Measurements from ENCODE around the gene MRPS15. TPM values are rescaled to one million over a fixed set of nuclear protein-coding genes. Genes with fewer than 3 reads are reported as not detected.
A peak's percentile ranks its signal among the peaks of the same experiment; 100 is the strongest.

Gene MRPS15
- total RNA-seq, 1 donor from 2014 or later = 108 TPM

DNA sequence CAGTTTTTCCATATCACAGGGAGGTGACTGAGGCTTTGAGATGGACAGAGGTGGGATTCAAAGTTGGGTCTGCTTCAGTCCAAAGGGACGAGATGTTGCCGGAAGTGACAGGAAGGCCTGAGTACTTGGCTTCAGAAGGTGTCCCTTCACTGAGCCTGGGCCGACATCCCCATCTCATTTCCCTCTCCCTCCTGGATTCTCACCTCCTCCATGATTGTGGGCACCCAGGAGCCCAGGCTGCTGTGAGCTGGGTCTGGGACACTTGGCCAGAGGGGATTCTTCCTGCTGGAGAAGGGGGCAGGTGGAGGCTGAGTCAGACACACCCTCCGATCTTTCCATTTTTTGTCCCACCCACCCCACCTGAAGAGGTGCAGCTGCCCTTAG is 2.8 kb upstream of the MRPS15 start:
- Histone ChIP-seq H3K4me1 (peaks cover 29% of the 10 kb centered on the region), H3K27ac (replicated peaks) (no peak overlapping the region), H3K4me3 (no peak overlapping the region), H3K27me3 (ENCODE audit: low read depth) (no peaks in the 10 kb centered on the region), H3K36me3 (peaks cover 5% of the 10 kb centered on the region), H3K9me3 (replicated peaks) (no peaks in the 10 kb centered on the region)
- intact Hi-C loops (cut with micrococcal nuclease) = no loop called here
- DNase-seq = no peak
- TF ChIP-seq, protein P1, sequence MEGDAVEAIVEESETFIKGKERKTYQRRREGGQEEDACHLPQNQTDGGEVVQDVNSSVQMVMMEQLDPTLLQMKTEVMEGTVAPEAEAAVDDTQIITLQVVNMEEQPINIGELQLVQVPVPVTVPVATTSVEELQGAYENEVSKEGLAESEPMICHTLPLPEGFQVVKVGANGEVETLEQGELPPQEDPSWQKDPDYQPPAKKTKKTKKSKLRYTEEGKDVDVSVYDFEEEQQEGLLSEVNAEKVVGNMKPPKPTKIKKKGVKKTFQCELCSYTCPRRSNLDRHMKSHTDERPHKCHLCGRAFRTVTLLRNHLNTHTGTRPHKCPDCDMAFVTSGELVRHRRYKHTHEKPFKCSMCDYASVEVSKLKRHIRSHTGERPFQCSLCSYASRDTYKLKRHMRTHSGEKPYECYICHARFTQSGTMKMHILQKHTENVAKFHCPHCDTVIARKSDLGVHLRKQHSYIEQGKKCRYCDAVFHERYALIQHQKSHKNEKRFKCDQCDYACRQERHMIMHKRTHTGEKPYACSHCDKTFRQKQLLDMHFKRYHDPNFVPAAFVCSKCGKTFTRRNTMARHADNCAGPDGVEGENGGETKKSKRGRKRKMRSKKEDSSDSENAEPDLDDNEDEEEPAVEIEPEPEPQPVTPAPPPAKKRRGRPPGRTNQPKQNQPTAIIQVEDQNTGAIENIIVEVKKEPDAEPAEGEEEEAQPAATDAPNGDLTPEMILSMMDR (IDR thresholded peaks at IDR 0.05; ENCODE audit: borderline replicate concordance) = no peak

- no peaks in the 10 kb centered on the region for H3K9me3 ChIP-seq (replicated peaks)
- no peaks in the 10 kb centered on the region for H3K27me3 ChIP-seq (ENCODE audit: low read depth)
- intact Hi-C loops (cut with micrococcal nuclease) = no loop called here
- peaks cover 8% of the 10 kb centered on the region for H3K36me3 ChIP-seq
- DNase-seq = no peak
- H3K4me1 ChIP-seq = peaks cover 31% of the 10 kb centered on the region
- no peak overlapping the region for H3K4me3 ChIP-seq
- TF ChIP-seq, protein P1 (IDR thresholded peaks at IDR 0.05; ENCODE audit: borderline replicate concordance) = no peak
- no peak overlapping the region for H3K27ac ChIP-seq (replicated peaks)
Measured at GRCh38 chr1:36466370-36467026, 2.3 kb upstream of the MRPS15 start.

GRCh38 chr1:36465731-36466369 is 1.7 kb upstream of the MRPS15 start:
- DNase-seq = no peak
- H3K9me3 ChIP-seq (replicated peaks) = no peaks in the 10 kb centered on the region
- peaks cover 15% of the 10 kb centered on the region for H3K36me3 ChIP-seq
- intact Hi-C loops (cut with micrococcal nuclease) = no loop called here
- H3K4me3 ChIP-seq = no peak overlapping the region
- H3K27ac ChIP-seq (replicated peaks) = no peak overlapping the region
- H3K4me1 ChIP-seq = peaks cover 31% of the 10 kb centered on the region
- no peaks in the 10 kb centered on the region for H3K27me3 ChIP-seq (ENCODE audit: low read depth)
- TF ChIP-seq, protein P1 (IDR thresholded peaks at IDR 0.05; ENCODE audit: borderline replicate concordance) = no peak

DNA sequence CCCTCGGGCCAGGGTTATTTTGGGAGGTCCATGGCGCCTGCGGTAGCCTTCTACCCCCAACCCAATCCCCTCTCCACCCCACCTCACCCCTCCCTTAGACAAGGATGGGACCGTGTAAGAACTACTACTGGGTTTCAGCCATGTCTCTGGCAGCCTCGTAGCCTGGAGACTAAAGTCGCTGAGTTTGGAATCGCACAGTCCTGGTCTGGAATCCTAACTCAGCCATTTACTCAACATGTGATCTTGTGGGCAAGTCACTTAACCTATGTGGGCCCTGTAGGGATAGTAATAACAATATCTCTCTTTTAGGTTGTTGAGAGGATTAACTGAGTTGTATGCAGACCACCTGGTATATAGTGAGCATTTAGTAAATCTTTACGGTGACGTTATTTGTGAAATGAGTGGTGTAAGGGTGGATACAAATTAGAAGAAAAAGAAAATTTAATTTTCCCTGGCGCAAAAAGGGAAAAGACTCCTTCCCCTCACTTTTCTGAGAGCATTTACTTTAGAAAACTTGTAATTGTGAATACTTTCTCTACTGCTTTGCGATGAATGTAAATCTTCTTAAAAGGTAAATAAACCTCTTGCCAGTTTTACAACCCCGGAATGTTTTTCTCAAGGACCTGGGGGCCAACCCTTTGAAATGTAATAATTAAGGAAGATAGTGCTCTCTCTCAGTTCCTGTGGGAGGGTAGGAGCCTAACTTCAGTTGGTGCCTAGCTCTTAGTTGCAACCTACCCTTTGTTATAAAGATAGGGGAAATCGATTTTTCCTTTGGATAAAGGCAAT is 615 bp upstream of the MRPS15 start:
- intact Hi-C loops (cut with micrococcal nuclease) = no loop called here
- H3K4me3 ChIP-seq = peak overlapping the region; percentile 95
- H3K27me3 ChIP-seq (ENCODE audit: low read depth) = no peaks in the 10 kb centered on the region
- peak overlapping the region; percentile 90 for H3K27ac ChIP-seq (replicated peaks)
- no peak for DNase-seq
- H3K9me3 ChIP-seq (replicated peaks) = no peaks in the 10 kb centered on the region
- peaks cover 31% of the 10 kb centered on the region for H3K4me1 ChIP-seq
- TF ChIP-seq, protein P1 (IDR thresholded peaks at IDR 0.05; ENCODE audit: borderline replicate concordance) = no peak
- peaks cover 25% of the 10 kb centered on the region for H3K36me3 ChIP-seq

- peak overlapping the region; percentile 90 for H3K27ac ChIP-seq (replicated peaks)
Measured at GRCh38 chr1:36463463-36463802, 751 bp downstream of the MRPS15 start.

More at GRCh38 chr1:36463463-36463802, 751 bp downstream of the MRPS15 start:
- peaks cover 37% of the 10 kb centered on the region for H3K36me3 ChIP-seq
- intact Hi-C loops (cut with micrococcal nuclease) = no loop called here
- no peaks in the 10 kb centered on the region for H3K27me3 ChIP-seq (ENCODE audit: low read depth)
- no peaks in the 10 kb centered on the region for H3K9me3 ChIP-seq (replicated peaks)
- TF ChIP-seq, protein P1 (IDR thresholded peaks at IDR 0.05; ENCODE audit: borderline replicate concordance) = no peak
- peak overlapping the region; percentile 95 for H3K4me3 ChIP-seq
- H3K4me1 ChIP-seq = peaks cover 31% of the 10 kb centered on the region
- DNase-seq = no peak

Data from left ventricle myocardium inferior (tissue), 1 donor.